Measurements from ENCODE around the gene CXCR1. TPM values are rescaled to one million over a fixed set of nuclear protein-coding genes. Genes with fewer than 3 reads are reported as not detected.

CXCR1 gene
- polyA plus RNA-seq, 1 donor (not counting 4 experiments of a cell fraction or from before 2014, with no cell fraction given): 14.5 TPM

DNA sequence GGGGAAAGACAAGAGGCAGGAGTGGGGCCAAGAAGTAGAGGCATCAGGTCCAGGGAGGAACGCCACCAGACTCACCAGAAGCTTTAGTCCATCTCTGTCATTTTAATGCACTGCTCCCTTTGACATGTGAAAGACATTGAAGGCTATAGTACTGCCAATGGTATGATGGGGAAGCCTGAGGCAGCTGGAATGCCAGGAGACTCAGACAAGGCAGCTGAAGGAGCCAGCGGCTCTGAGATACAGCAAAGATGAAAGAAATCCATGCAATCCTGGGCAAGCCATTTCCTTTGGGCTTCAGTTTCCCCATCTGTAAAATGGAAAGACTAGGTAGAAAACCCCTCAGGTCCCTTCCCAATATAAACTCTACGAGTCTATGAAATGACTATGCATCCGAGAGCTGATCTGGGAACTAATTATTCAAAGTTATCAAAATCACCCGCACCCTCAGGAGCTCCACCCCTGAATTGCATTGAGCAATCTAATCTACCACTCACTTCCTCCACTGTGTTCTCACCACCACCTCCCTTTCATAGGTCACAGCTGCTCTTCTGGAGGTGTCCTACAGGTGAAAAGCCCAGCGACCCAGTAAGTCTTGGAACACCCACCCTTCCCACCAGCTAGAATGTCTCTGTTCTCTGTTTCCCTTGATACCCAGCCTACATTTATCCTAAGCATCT lies 37.8 kb downstream of the CXCR1 start:
- FAIRE-seq: no peak
- no peaks in the 10 kb centered on the region for H4K20me1 ChIP-seq (ENCODE audit: control insufficient read depth, extremely low read depth, insufficient read depth, low read length)
- dilution Hi-C loops (cut with MboI; ENCODE audit: extremely low pct_ligation_motif_present, low sequenced_read_pairs): no loop called here

GRCh38 chr2:218127929-218128455 lies 38.8 kb downstream of the CXCR1 start:
- TF ChIP-seq EZH2 (IDR thresholded peaks at IDR 0.05; ENCODE audit: low read length) (no peak), CTCF (optimal IDR thresholded peaks at IDR 0.05 in 1 of 3, IDR thresholded peaks at IDR 0.05 in 1 of 3, conservative IDR thresholded peaks at IDR 0.05 in 1 of 3; ENCODE audit: extremely low read depth in 1 of 3, insufficient read depth in 2 of 3, low read length in 3 of 3) (no peak)

More for the DNA sequence above, 37.8 kb downstream of the CXCR1 start:
- Histone ChIP-seq H3K36me3 (ENCODE audit: control insufficient read depth in 2 of 2, extremely low read depth in 1 of 2, insufficient read depth in 2 of 2, low read length in 2 of 2) (no peaks in the 10 kb centered on the region), H3K4me3 (ENCODE audit: control insufficient read depth in 2 of 3, extremely low read depth in 1 of 3, insufficient read depth in 2 of 3, low read depth in 1 of 3, low read length in 3 of 3) (no peak overlapping the region), H3K9me1 (ENCODE audit: control insufficient read depth, extremely low read depth, insufficient read depth, low read length) (no peaks in the 10 kb centered on the region), H2AFZ (ENCODE audit: control insufficient read depth, low read length) (no peak overlapping the region), H3K27ac (ENCODE audit: control insufficient read depth, insufficient read depth, low read length) (no peak overlapping the region), H3K79me2 (ENCODE audit: control insufficient read depth, insufficient read depth, low read length) (no peaks in the 10 kb centered on the region), H3K9ac (ENCODE audit: control insufficient read depth, extremely low read depth, insufficient read depth, low read length) (no peak overlapping the region), H3K4me1 (ENCODE audit: control insufficient read depth, extremely low read depth, insufficient read depth, low read length) (peaks cover 31% of the 10 kb centered on the region), H3K27me3 (ENCODE audit: control insufficient read depth, extremely low read depth, insufficient read depth, low read length) (no peaks in the 10 kb centered on the region), H3K4me2 (ENCODE audit: control insufficient read depth, extremely low read depth, insufficient read depth, low read depth, low read length) (peak overlapping the region; percentile 2), H3K9me3 (ENCODE audit: control insufficient read depth, low read depth, low read length) (no peaks in the 10 kb centered on the region)
- DNase-seq (ENCODE audit: low read depth, low spot score): no peak
- TF ChIP-seq CTCF (optimal IDR thresholded peaks at IDR 0.05 in 1 of 3, IDR thresholded peaks at IDR 0.05 in 1 of 3, conservative IDR thresholded peaks at IDR 0.05 in 1 of 3; ENCODE audit: extremely low read depth in 1 of 3, insufficient read depth in 2 of 3, low read length in 3 of 3) (no peak), EZH2 (IDR thresholded peaks at IDR 0.05; ENCODE audit: low read length) (no peak)

More at GRCh38 chr2:218127929-218128455, 38.8 kb downstream of the CXCR1 start:
- Histone ChIP-seq H3K79me2 (ENCODE audit: control insufficient read depth, insufficient read depth, low read length) (no peaks in the 10 kb centered on the region), H3K4me1 (ENCODE audit: control insufficient read depth, extremely low read depth, insufficient read depth, low read length) (peaks cover 31% of the 10 kb centered on the region), H4K20me1 (ENCODE audit: control insufficient read depth, extremely low read depth, insufficient read depth, low read length) (no peaks in the 10 kb centered on the region), H3K9ac (ENCODE audit: control insufficient read depth, extremely low read depth, insufficient read depth, low read length) (no peak overlapping the region), H2AFZ (ENCODE audit: control insufficient read depth, low read length) (no peak overlapping the region), H3K9me1 (ENCODE audit: control insufficient read depth, extremely low read depth, insufficient read depth, low read length) (no peaks in the 10 kb centered on the region), H3K4me3 (ENCODE audit: control insufficient read depth in 2 of 3, extremely low read depth in 1 of 3, insufficient read depth in 2 of 3, low read depth in 1 of 3, low read length in 3 of 3) (no peak overlapping the region), H3K27ac (ENCODE audit: control insufficient read depth, insufficient read depth, low read length) (no peak overlapping the region), H3K4me2 (ENCODE audit: control insufficient read depth, extremely low read depth, insufficient read depth, low read depth, low read length) (no peak overlapping the region), H3K27me3 (ENCODE audit: control insufficient read depth, extremely low read depth, insufficient read depth, low read length) (no peaks in the 10 kb centered on the region), H3K36me3 (ENCODE audit: control insufficient read depth in 2 of 2, extremely low read depth in 1 of 2, insufficient read depth in 2 of 2, low read length in 2 of 2) (no peaks in the 10 kb centered on the region), H3K9me3 (ENCODE audit: control insufficient read depth, low read depth, low read length) (no peaks in the 10 kb centered on the region)
- dilution Hi-C loops (cut with MboI; ENCODE audit: extremely low pct_ligation_motif_present, low sequenced_read_pairs): no loop called here
- FAIRE-seq (no peak), DNase-seq (ENCODE audit: low read depth, low spot score) (no peak)

Measured in keratinocyte (primary cell).